GM23338 (cell line): Measurements from ENCODE around the gene LATS1. TPM values are rescaled to one million over a fixed set of nuclear protein-coding genes. Genes with fewer than 3 reads are reported as not detected.

ENCODE experiments used
- ATAC-seq: fragments of 200-7000 bp; cut with Tn5 transposase; 3 replicates; pipeline ENCODE4 v1.9.1; 2020
- DNase-seq: peaks from one replicate; pipeline ENCODE4 v3.0.0-alpha.2; 2015; ENCODE audit warnings: low spot score
- H2AFZ ChIP-seq: fragments of 200-600 bp; sonication (generic); 2 replicates; pipeline ENCODE4 v1.8.0; 2016; ENCODE audit warnings: antibody characterized with exemption, mild to moderate bottlenecking, moderate library complexity
- H3F3A ChIP-seq: fragments of 200-600 bp; sonication (generic); replicated peaks from 2 replicates; pipeline ENCODE4 v1.8.0; 2017; ENCODE audit warnings: antibody characterized with exemption, mixed run types, low read depth
- H3K27ac ChIP-seq: fragments of 200-600 bp; sonication (generic); 2 replicates; pipeline ENCODE4 v1.6.1; 2016; ENCODE audit warnings: low read depth
- H3K27me3 ChIP-seq: fragments of 200-600 bp; sonication (generic); 2 replicates; pipeline ENCODE4 v1.8.0; 2016; ENCODE audit warnings: mild to moderate bottlenecking, mixed run types, moderate library complexity; ENCODE audit not compliant: insufficient read depth
- H3K36me3 ChIP-seq: fragments of 200-600 bp; sonication (generic); 2 replicates; pipeline ENCODE4 v1.8.0; 2016; ENCODE audit warnings: mild to moderate bottlenecking; ENCODE audit not compliant: insufficient read depth
- H3K4me1 ChIP-seq: fragments of 200-600 bp; sonication (generic); 2 replicates; pipeline ENCODE4 v1.8.0; 2016; ENCODE audit warnings: mild to moderate bottlenecking, moderate library complexity; ENCODE audit not compliant: insufficient read depth
- H3K4me2 ChIP-seq: fragments of 200-600 bp; sonication (generic); 2 replicates; pipeline ENCODE4 v1.7.1; 2017; ENCODE audit warnings: mixed run types
- H3K4me3 ChIP-seq: fragments of 200-600 bp; sonication (generic); 2 replicates; pipeline ENCODE4 v1.6.1; 2016; ENCODE audit warnings: mixed run types
- H3K79me2 ChIP-seq: fragments of 200-600 bp; sonication (generic); replicated peaks from 2 replicates; pipeline ENCODE4 v1.8.0; 2017; ENCODE audit warnings: mild to moderate bottlenecking; ENCODE audit not compliant: insufficient read depth
- H3K9me2 ChIP-seq: fragments of 200-600 bp; sonication (generic); 2 replicates; pipeline ENCODE4 v1.8.0; 2017; ENCODE audit not compliant: insufficient read depth
- H4K20me1 ChIP-seq: fragments of 200-600 bp; sonication (generic); replicated peaks from 2 replicates; pipeline ENCODE4 v1.8.0; 2017; ENCODE audit warnings: mild to moderate bottlenecking; ENCODE audit not compliant: insufficient read depth
- H3K27ac Mint-ChIP-seq: 2 replicates; pipeline ENCODE4 v1.8.0; 2020; ENCODE audit warnings: inconsistent platforms, mild to moderate bottlenecking, moderate library complexity, mixed read lengths
- H3K27me3 Mint-ChIP-seq: 3 replicates; pipeline ENCODE4 v1.8.0; 2022; ENCODE audit warnings: low read depth, mild to moderate bottlenecking, moderate library complexity, mixed read lengths, inconsistent platforms; ENCODE audit not compliant: insufficient read depth, poor library complexity
- H3K36me3 Mint-ChIP-seq: 3 replicates; pipeline ENCODE4 v1.8.0; 2021; ENCODE audit warnings: low read depth, mild to moderate bottlenecking, inconsistent platforms, moderate library complexity, mixed read lengths
- H3K4me1 Mint-ChIP-seq: 3 replicates; pipeline ENCODE4 v1.8.0; 2020; ENCODE audit warnings: mild to moderate bottlenecking, inconsistent platforms, mixed read lengths
- H3K4me3 Mint-ChIP-seq: 3 replicates; pipeline ENCODE4 v1.8.0; 2021; ENCODE audit warnings: moderate library complexity, mild to moderate bottlenecking, inconsistent platforms, mixed read lengths
- H3K9me3 Mint-ChIP-seq: 3 replicates; pipeline ENCODE4 v1.8.0; 2020; ENCODE audit warnings: moderate library complexity, mild to moderate bottlenecking, inconsistent platforms, mixed read lengths
- CREB1 ChIP-seq: fragments of 250-450 bp; sonication (Bioruptor Pico); IDR thresholded peaks from 2 replicates; pipeline ENCODE4 v1.5.0; 2020; ENCODE audit warnings: low read depth, mild to moderate bottlenecking, moderate library complexity
- ETS1 ChIP-seq: IDR thresholded peaks from 2 replicates; pipeline ENCODE4 v1.6.1; 2016; ENCODE audit warnings: antibody characterized with exemption
- POLR2AphosphoS5 ChIP-seq: IDR thresholded peaks from 2 replicates; pipeline ENCODE4 v1.6.1; 2016; ENCODE audit warnings: antibody characterized with exemption, low read depth
- ZNF331 ChIP-seq: fragments of 250-450 bp; sonication (Bioruptor Pico); IDR thresholded peaks from 2 replicates; pipeline ENCODE4 v1.5.0; 2020; ENCODE audit warnings: low read depth, mild to moderate bottlenecking, moderate library complexity
- ZNF462 ChIP-seq: fragments of 250-450 bp; sonication (Bioruptor Pico); IDR thresholded peaks from 2 replicates; pipeline ENCODE4 v1.5.0; 2020; ENCODE audit warnings: mild to moderate bottlenecking, moderate library complexity
- polyA plus RNA-seq: library from polyadenylated mRNA; unstranded; fragments of >200 nt; fragmentation: Nextera tagmentation; extraction: Ambion mirVana; gene quantifications from 2 replicates; pipeline ENCODE4 v1.2.1, GENCODE V29; 2016
- total RNA-seq: library from RNA; depleted of rRNA; stranded (reverse); fragments of >200 nt; shearing (Covaris generic); gene quantifications from 2 replicates; pipeline ENCODE4 v1.2.3, GENCODE V29; 2014

Gene LATS1
- total and polyA plus RNA-seq, 2 experiments from 2014 or later = 7.5 to 18.8 TPM

DNA sequence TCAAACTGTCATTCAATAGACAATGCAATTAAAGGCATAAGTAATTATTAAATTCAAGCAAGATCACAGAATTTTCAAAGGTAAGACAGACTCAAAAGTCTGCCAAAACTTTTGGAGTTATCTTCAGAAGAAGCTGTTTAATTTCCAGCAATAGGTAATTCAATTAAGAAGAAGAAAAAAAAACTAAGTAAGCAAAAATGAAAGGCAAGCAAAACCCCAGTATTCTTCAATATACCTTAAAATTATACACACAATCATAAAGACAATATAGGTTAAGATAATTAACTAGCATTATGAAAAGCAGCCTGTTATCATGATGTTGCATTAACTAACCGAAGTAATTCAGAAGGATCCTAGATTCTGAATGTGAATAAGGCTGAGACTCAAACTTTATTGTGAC lies 3.5 kb downstream of the LATS1 start:
- peaks cover 5% of the 10 kb centered on the region; the same call in 1 of the 2 replicates for H4K20me1 ChIP-seq
- ATAC-seq (no peak), DNase-seq (no peak)
- no peak overlapping the region for H3K4me2 ChIP-seq
- H3K4me1 ChIP-seq = peaks cover under 1% of the 10 kb centered on the region
- H3K9me2 ChIP-seq = no peaks in the 10 kb centered on the region
- H3K4me3 Mint-ChIP-seq = no peak overlapping the region
- H3K9me3 Mint-ChIP-seq = no peaks in the 10 kb centered on the region
- peaks cover 29% of the 10 kb centered on the region for H3K4me1 Mint-ChIP-seq
- no peak overlapping the region for H3K4me3 ChIP-seq
- H2AFZ ChIP-seq = no peak overlapping the region
- no peaks in the 10 kb centered on the region for H3K36me3 ChIP-seq
- H3K27me3 ChIP-seq = no peaks in the 10 kb centered on the region
- H3K27ac ChIP-seq = no peak overlapping the region
- H3K27me3 Mint-ChIP-seq = peaks cover 3% of the 10 kb centered on the region
- peaks cover 94% of the 10 kb centered on the region for H3K79me2 ChIP-seq
- no peak for TF ChIP-seq CREB1
- TF ChIP-seq ETS1 = no peak
- TF ChIP-seq ZNF462 (CRISPR knock-in tag) = no peak
- H3K36me3 Mint-ChIP-seq = peaks cover 4% of the 10 kb centered on the region; the same call in 2 of the 3 replicates
- no peak overlapping the region for H3K27ac Mint-ChIP-seq
- H3F3A ChIP-seq = peaks cover 2% of the 10 kb centered on the region; the same call in 1 of the 2 replicates

DNA sequence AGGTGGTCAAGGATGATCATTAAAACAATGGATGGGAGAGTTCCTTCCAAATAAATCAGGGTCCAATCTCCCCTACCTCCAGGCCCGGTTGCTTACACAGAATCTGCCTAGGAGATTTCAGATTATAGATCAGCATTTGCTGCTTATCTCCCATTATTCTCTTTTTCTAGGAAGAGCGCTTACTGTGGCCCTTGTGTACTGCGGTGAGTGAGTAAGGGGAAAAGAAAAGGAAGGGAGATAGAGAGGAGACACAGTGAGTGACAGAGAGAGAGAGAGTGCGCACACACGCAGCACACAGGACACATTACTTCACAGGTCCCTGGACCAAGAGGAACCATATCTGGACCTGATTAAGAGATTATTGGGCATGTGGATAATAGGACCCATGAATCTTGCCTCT lies 6.2 kb downstream of the LATS1 start:
- H3K79me2 ChIP-seq = peaks cover 100% of the 10 kb centered on the region
- 0 out of 2 replicates have a peak, but pooled peaks cover 2% of the 10 kb centered on the region for H3F3A ChIP-seq
- no peaks in the 10 kb centered on the region for H3K9me2 ChIP-seq
- Mint-ChIP-seq H3K27me3 (peaks cover 5% of the 10 kb centered on the region), H3K9me3 (no peaks in the 10 kb centered on the region), H3K36me3 (peaks cover 4% of the 10 kb centered on the region; the same call in 1 of the 3 replicates), H3K27ac (peak overlapping the region; percentile 44; the same call in 1 of the 2 replicates), H3K4me3 (no peak overlapping the region), H3K4me1 (peaks cover 50% of the 10 kb centered on the region)
- no peaks in the 10 kb centered on the region for H3K27me3 ChIP-seq
- no peak for DNase-seq
- H2AFZ ChIP-seq = no peak overlapping the region
- H3K4me1 ChIP-seq = peaks cover 25% of the 10 kb centered on the region
- H3K27ac ChIP-seq = no peak overlapping the region
- peaks cover 5% of the 10 kb centered on the region; the same call in 1 of the 2 replicates for H4K20me1 ChIP-seq
- no peaks in the 10 kb centered on the region for H3K36me3 ChIP-seq
- H3K4me2 ChIP-seq = no peak overlapping the region
- no peak for ATAC-seq
- H3K4me3 ChIP-seq = no peak overlapping the region
- TF ChIP-seq ZNF331 (CRISPR knock-in tag) = no peak
- TF ChIP-seq POLR2AphosphoS5 = no peak
- no peak for TF ChIP-seq ETS1
